CD4-positive, CD25-positive, alpha-beta regulatory T cell (primary cell): Measurements from ENCODE around the gene PPP1R12B. TPM values are rescaled to one million over a fixed set of nuclear protein-coding genes. Genes with fewer than 3 reads are reported as not detected.
"Not testable (repeated sequence)": the region's sequence is repeated elsewhere in the genome, so short reads cannot be mapped to it uniquely, and the experiment has no call there.

Source experiments
- ATAC-seq, 2 donors: fragments of 150-1000 bp; cut with Tn5 transposase; one replicate each; pipeline ENCODE4 v1.10.0; 2021; ENCODE audit warnings: low read depth in 2 of 2, moderate number of reproducible peaks in 2 of 2, moderate library complexity in 1 of 2
- DNase-seq, 3 donors: peaks; one replicate each; pipeline versions ENCODE4 v3.0.0 to v3.0.0-alpha.2; 2012 to 2022; ENCODE audit warnings: mixed read lengths in 1 of 3
- H3K27ac ChIP-seq: one replicate; pipeline ENCODE4 v1.7.0; 2013; ENCODE audit warnings: mild to moderate bottlenecking, low read length; ENCODE audit not compliant: insufficient read depth, poor library complexity, severe bottlenecking
- H3K27me3 ChIP-seq: one replicate; pipeline ENCODE4 v1.7.0; 2013; ENCODE audit warnings: low read length; ENCODE audit not compliant: control insufficient read depth, insufficient read depth
- H3K36me3 ChIP-seq: one replicate; pipeline ENCODE4 v1.7.0; 2013; ENCODE audit warnings: mild to moderate bottlenecking, low read length, moderate library complexity; ENCODE audit not compliant: control insufficient read depth, insufficient read depth
- H3K4me1 ChIP-seq: 2 replicates; pipeline ENCODE4 v1.7.0; 2013; ENCODE audit warnings: mild to moderate bottlenecking, low read length; ENCODE audit not compliant: insufficient read depth, control insufficient read depth, poor library complexity, severe bottlenecking
- H3K4me3 ChIP-seq: one replicate; pipeline ENCODE4 v1.7.0; 2013; ENCODE audit warnings: low read depth, mild to moderate bottlenecking, low read length, moderate library complexity
- H3K9me3 ChIP-seq, 2 experiments: 1 replicate in 1 of 2; 2 replicates in 1 of 2; pipeline ENCODE4 v1.7.0; 2013; ENCODE audit warnings: low read length in 2 of 2, mild to moderate bottlenecking in 1 of 2, moderate library complexity in 1 of 2; ENCODE audit not compliant: control insufficient read depth in 2 of 2
- H3K27ac Mint-ChIP-seq, 3 donors: one replicate each; pipeline ENCODE4 v1.8.0; 2020 to 2022; ENCODE audit warnings: mild to moderate bottlenecking in 3 of 3, mixed read lengths in 3 of 3, moderate library complexity in 2 of 3
- H3K27me3 Mint-ChIP-seq: one replicate; pipeline ENCODE4 v1.8.0; 2022; ENCODE audit warnings: mild to moderate bottlenecking, mixed read lengths
- H3K36me3 Mint-ChIP-seq: one replicate; pipeline ENCODE4 v1.8.0; 2020; ENCODE audit warnings: mixed read lengths
- H3K4me1 Mint-ChIP-seq, 4 donors: one replicate each; pipeline ENCODE4 v1.8.0; 2020 to 2022; ENCODE audit warnings: mixed read lengths in 4 of 4, mild to moderate bottlenecking in 1 of 4
- H3K4me3 Mint-ChIP-seq, 4 donors: one replicate each; pipeline ENCODE4 v1.8.0; 2020 to 2022; ENCODE audit warnings: mild to moderate bottlenecking in 4 of 4, mixed read lengths in 4 of 4, moderate library complexity in 3 of 4
- H3K9me3 Mint-ChIP-seq, 7 donors: one replicate each; pipeline ENCODE4 v1.8.0; 2020 to 2022; ENCODE audit warnings: mixed read lengths in 7 of 7, mild to moderate bottlenecking in 3 of 7, moderate library complexity in 2 of 7
- polyA plus RNA-seq, 4 donors: library from polyadenylated mRNA; unstranded; fragments of 300-500 nt; fragmentation: Illumina TruSeq; gene quantifications; one replicate each; pipeline ENCODE4 v1.2.3, GENCODE V29; 2021
- total RNA-seq: library from RNA; stranded (reverse); gene quantifications from one replicate; pipeline ENCODE4 v1.2.3, GENCODE V29; 2022

PPP1R12B gene
- total and polyA plus RNA-seq, 5 donors from 2014 or later: 3.8 to 32.5 (median 4.2) TPM

DNA sequence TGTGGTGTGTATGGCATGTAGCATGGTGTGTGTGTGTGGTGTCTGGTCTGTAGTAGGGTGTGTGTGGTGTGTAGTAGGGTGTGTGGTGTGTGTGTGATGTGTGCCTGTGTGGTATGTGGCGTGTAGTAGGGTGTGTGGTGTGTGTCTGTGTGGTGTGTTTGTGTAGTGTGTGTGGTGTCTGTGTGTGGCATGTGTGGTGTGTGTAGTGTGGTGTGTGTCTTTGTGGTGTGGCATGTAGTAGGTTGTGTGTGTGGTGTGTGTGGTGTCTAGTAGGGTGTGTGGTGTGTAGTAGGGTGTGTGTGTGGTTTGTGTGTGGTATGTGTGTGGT lies 276.2 kb downstream of the PPP1R12B start:
- DNase-seq (peak in 1 of 3 donors; percentile 27), ATAC-seq (no peak)
- peaks cover 0 to 30% (median 13%) of the 10 kb centered on the region in 4 donors for H3K4me1 Mint-ChIP-seq
- H3K9me3 Mint-ChIP-seq: no peaks in the 10 kb centered on the region
- Histone ChIP-seq H3K4me1 (peaks cover 43% of the 10 kb centered on the region), H3K36me3 (no peaks in the 10 kb centered on the region), H3K27me3 (no peaks in the 10 kb centered on the region), H3K9me3 (no peaks in the 10 kb centered on the region), H3K27ac (no peak overlapping the region), H3K4me3 (no peak overlapping the region)
- H3K36me3 Mint-ChIP-seq: no peaks in the 10 kb centered on the region
- H3K4me3 Mint-ChIP-seq: no peak overlapping the region
- no peaks in the 10 kb centered on the region for H3K27me3 Mint-ChIP-seq
- no peak overlapping the region for H3K27ac Mint-ChIP-seq

DNA sequence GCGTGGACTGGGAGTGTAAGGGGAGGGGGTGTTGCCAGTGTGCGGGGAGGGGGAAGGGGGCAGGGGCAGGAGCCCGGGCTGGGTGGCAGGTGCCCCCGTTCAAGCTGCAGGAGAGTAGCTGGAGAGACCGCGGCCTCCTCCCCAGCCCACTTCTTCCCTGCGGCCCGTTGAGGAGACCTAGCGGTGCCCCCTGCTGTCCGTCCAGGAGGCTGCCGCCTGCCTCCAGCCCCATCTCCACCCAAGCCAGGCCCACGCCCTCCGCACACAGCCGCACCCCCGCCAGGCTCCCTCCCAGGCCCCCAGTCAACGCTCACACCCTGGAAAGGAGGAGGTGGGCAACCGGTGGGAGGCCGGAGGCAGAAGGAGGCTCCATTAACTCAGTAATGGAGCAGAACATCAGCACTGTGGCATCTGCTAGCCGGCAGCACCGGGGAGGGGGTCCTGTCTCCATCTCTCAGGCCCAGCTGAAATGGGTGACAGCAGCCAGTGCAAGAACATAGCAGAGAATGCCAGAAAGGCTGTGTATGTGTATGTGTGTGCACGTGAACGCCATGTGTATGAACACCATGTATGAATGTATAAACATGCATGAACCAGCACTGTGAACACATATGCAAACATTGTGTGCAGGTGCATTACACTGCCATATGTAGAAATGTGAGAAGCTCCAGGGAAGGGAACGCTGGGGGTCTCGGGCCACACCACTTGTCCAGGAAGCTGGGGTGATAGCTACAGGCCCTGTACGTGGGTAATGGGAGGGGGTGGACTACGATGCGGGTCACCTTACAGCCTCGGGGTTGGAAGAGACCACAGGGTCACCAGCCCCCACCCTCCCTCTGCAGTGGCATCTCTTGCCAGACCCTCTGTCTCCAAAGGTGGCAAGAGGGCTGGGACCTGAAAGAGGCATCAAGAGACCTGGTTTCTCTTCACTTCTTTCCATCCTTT lies 277.2 kb downstream of the PPP1R12B start:
- no peaks in the 10 kb centered on the region for H3K27me3 ChIP-seq
- H3K27me3 Mint-ChIP-seq: no peaks in the 10 kb centered on the region

DNA sequence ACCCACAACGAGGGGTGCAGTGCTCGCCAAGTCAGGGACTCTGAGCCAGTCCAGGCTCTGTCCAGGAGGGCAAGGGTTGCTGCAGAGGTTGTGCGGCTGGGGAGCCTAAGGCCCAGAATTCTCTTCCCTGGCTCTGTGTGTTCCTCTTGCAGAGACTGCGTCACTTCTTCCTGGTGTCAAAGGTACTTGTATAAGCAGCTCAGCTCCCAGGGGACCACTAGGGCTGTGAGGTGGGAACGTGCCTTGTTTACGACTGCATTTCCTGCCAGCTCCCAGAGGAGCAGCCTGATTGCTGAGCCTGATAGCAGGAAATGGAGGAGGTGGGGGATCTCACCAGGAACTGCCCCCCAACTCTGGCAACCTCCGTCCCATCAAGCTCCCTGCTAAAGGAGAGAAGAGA lies 278.5 kb downstream of the PPP1R12B start:
- not testable (repeated sequence) for ATAC-seq, DNase-seq, H3K27me3 Mint-ChIP-seq, H3K27me3 ChIP-seq, H3K36me3 ChIP-seq, H3K27ac ChIP-seq, H3K36me3 Mint-ChIP-seq, H3K4me3 ChIP-seq, H3K9me3 Mint-ChIP-seq, H3K9me3 ChIP-seq
- Mint-ChIP-seq H3K4me1 (peaks cover 0 to 53% (median 27%) of the 10 kb centered on the region in 4 donors), H3K4me3 (peak overlapping the region in 2 of 4 donors; percentile 38 to 66), H3K27ac (peak overlapping the region in 1 of 3 donors; percentile 52)
- peaks cover 63% of the 10 kb centered on the region for H3K4me1 ChIP-seq

More for the DNA sequence above, 277.2 kb downstream of the PPP1R12B start:
- Histone ChIP-seq H3K27ac (no peak overlapping the region), H3K9me3 (no peaks in the 10 kb centered on the region), H3K4me3 (no peak overlapping the region), H3K4me1 (peaks cover 52% of the 10 kb centered on the region), H3K36me3 (no peaks in the 10 kb centered on the region)
- no peak overlapping the region for H3K27ac Mint-ChIP-seq
- no peaks in the 10 kb centered on the region for H3K9me3 Mint-ChIP-seq
- no peak overlapping the region for H3K4me3 Mint-ChIP-seq
- H3K36me3 Mint-ChIP-seq: no peaks in the 10 kb centered on the region
- peaks cover 0 to 40% (median 21%) of the 10 kb centered on the region in 4 donors for H3K4me1 Mint-ChIP-seq
- DNase-seq (peak; percentile 19 to 69 (median 55)), ATAC-seq (peak; percentile 42 to 57)

- H3K4me1 ChIP-seq: peaks cover 64% of the 10 kb centered on the region
- Mint-ChIP-seq H3K4me1 (peaks cover 0 to 57% (median 27%) of the 10 kb centered on the region in 4 donors), H3K27me3 (peaks cover 10% of the 10 kb centered on the region), H3K27ac (peak overlapping the region; percentile 58 to 99 (median 68)), H3K4me3 (peak overlapping the region in 3 of 4 donors; percentile 11 to 81 (median 43)), H3K36me3 (no peaks in the 10 kb centered on the region), H3K9me3 (no peaks in the 10 kb centered on the region)
- H3K4me3 ChIP-seq: no peak overlapping the region
- H3K9me3 ChIP-seq: no peaks in the 10 kb centered on the region
- ATAC-seq (no peak), DNase-seq (no peak)
- no peaks in the 10 kb centered on the region for H3K27me3 ChIP-seq
- H3K27ac ChIP-seq: peak overlapping the region; percentile 51
- no peaks in the 10 kb centered on the region for H3K36me3 ChIP-seq
Observed at GRCh38 chr1:202627841-202628565, 279.5 kb downstream of the PPP1R12B start.

GRCh38 chr1:202628646-202629215 lies 280.2 kb downstream of the PPP1R12B start:
- DNase-seq: no peak
- Histone ChIP-seq H3K36me3 (no peaks in the 10 kb centered on the region), H3K4me1 (peaks cover 64% of the 10 kb centered on the region), H3K27ac (peak overlapping the region; percentile 51), H3K27me3 (no peaks in the 10 kb centered on the region), H3K4me3 (peak overlapping the region; percentile 59), H3K9me3 (no peaks in the 10 kb centered on the region)
- H3K9me3 Mint-ChIP-seq: no peaks in the 10 kb centered on the region
- no peaks in the 10 kb centered on the region for H3K36me3 Mint-ChIP-seq
- H3K4me1 Mint-ChIP-seq: peaks cover 0 to 57% (median 27%) of the 10 kb centered on the region in 4 donors
- ATAC-seq: no peak
- peaks cover 11% of the 10 kb centered on the region for H3K27me3 Mint-ChIP-seq
- peak overlapping the region; percentile 35 to 81 (median 60) for H3K4me3 Mint-ChIP-seq
- H3K27ac Mint-ChIP-seq: peak overlapping the region; percentile 62 to 99 (median 91)

DNA sequence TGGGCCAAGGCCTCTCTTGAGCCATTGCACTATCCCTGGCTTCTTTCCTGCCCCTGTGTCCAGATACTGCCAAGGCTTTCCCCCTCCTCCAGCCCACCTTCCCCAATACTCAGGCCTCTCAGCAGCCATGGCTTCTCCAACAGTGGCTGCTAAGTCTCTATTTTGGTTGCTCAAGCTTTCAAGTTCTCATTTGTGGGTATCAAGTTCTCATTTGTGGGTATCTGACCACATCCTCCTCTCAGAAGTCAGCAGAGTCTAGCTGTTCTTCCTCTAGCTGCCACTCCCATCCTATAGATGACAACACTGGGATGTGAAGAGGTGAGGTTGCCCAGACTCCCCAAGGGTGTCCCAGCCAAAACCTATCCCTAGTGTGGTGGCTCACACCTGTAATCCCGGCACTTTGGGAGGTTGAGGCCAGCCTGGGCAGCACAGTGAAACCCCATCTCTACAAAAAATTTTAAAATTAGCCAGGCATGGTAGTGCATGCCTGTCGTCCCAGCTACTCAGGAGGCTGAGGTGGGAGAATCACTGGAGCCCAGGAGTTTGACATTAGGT lies 280.8 kb downstream of the PPP1R12B start:
- not testable (repeated sequence) for H3K27me3 ChIP-seq, H3K9me3 Mint-ChIP-seq, H3K36me3 ChIP-seq, H3K36me3 Mint-ChIP-seq, H3K9me3 ChIP-seq
- peak overlapping the region; percentile 35 to 81 (median 60) for H3K4me3 Mint-ChIP-seq
- H3K27me3 Mint-ChIP-seq: peaks cover 15% of the 10 kb centered on the region
- Histone ChIP-seq H3K27ac (peak overlapping the region; percentile 51), H3K4me3 (peak overlapping the region; percentile 59), H3K4me1 (peaks cover 64% of the 10 kb centered on the region)
- DNase-seq: peak in 2 of 3 donors; percentile 80 to 82
- ATAC-seq: peak; percentile 95 to 96
- H3K27ac Mint-ChIP-seq: peak overlapping the region; percentile 62 to 99 (median 91)
- peaks cover 0 to 57% (median 27%) of the 10 kb centered on the region in 4 donors for H3K4me1 Mint-ChIP-seq

GRCh38 chr1:202630096-202630495 lies 281.6 kb downstream of the PPP1R12B start:
- not testable (repeated sequence) for H3K36me3 ChIP-seq, H3K9me3 Mint-ChIP-seq, H3K36me3 Mint-ChIP-seq, H3K9me3 ChIP-seq, H3K27me3 ChIP-seq, H3K4me3 ChIP-seq, ATAC-seq, DNase-seq, H3K27ac ChIP-seq
- Mint-ChIP-seq H3K4me1 (peaks cover 0 to 57% (median 27%) of the 10 kb centered on the region in 4 donors), H3K4me3 (peak overlapping the region in 3 of 4 donors; percentile 39 to 54 (median 52)), H3K27me3 (peaks cover 22% of the 10 kb centered on the region), H3K27ac (peak overlapping the region in 2 of 3 donors; percentile 47 to 52)
- H3K4me1 ChIP-seq: peaks cover 60% of the 10 kb centered on the region
